Measurements from ENCODE around the gene LRRTM4. TPM values are rescaled to one million over a fixed set of nuclear protein-coding genes. Genes with fewer than 3 reads are reported as not detected.
"Not testable (repeated sequence)": the region's sequence is repeated elsewhere in the genome, so short reads cannot be mapped to it uniquely, and the experiment has no call there.

LRRTM4 gene
- polyA plus RNA-seq, 3 donors, result 0.01 to 0.05 TPM; not detected in 1

DNA sequence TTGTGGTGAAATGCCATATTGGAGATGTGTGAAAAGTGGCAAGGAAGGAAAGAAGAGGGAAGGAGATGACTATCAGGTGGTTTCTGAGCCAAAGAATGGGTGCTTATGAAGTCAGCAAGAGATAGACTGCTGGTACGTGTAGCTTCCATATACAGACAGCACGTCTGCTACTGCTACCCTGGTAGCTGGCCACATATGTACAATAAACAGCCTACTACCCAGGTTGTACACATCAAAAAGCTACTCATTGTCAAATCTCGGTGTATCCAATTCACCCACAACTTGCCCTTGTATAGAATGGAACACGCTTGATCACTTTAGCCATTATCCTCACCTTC lies 761.8 kb downstream of the LRRTM4 start:
- no peak overlapping the region for H3K27ac ChIP-seq (ENCODE audit: low read depth, low read length)
- 81 to 89% (median 82%) methylated on average over 4 of the region's 4 CpGs for WGBS, 3 donors

DNA sequence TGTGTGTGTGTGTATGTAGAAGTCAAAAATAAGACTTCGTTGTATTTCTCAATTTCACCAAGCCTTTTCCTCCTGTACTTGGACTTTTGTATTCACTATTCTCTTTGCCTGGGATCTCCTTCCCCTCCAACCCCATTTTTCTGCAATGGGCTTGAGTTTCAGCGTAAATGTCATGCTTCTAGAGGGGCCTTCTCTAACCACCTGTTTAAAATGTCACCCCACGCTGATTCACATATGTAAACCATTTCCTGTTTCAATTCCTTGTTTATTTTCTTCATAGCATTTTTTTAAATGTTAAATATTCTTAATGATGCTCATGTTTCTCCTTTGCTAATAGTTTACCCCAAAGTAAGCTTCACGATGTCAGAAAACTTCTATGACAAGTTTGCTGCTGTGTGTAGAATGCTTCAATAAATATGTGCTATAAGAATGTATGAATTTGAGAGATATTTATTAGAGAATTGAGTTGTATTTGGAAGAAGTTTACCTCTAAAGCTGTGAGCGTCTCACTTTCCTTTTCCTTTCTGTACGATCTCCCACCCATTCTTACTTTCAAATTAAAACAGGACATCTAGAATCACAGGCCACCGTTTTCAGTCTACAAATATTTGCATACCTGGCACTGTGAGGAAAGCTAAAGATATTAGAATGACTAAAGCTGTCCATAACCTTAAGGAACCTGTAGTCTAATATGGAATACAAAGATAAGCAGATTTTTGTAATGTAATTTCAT lies 762.4 kb downstream of the LRRTM4 start:
- H3K27ac ChIP-seq (ENCODE audit: low read depth, low read length), result no peak overlapping the region
- WGBS, 3 donors, result 76 to 78% (median 77%) methylated on average over 7 of the region's 7 CpGs

DNA sequence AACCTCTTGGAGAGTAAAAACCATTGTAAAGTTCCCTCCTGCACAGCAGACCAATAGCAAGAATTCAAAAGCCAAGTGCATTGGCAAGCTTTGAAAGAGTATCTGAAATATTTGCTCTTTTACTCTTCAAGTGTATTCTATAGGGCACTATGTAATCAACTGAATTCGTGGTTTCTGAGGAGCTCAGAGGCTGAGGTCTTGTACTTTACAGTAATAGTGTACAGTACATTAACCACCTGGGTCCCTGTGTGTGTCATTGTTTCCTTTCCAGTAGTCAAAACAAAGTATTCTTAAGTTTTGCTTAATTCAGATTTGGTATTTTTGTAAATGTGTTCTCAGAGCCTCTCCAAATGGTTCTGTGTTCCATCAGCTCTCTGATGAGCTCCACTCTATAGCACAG lies 769.7 kb downstream of the LRRTM4 start:
- no peak overlapping the region for H3K27ac ChIP-seq (ENCODE audit: low read depth, low read length)
- 26 to 37% (median 35%) methylated on average over 1 of the region's 1 CpG for WGBS, 3 donors

DNA sequence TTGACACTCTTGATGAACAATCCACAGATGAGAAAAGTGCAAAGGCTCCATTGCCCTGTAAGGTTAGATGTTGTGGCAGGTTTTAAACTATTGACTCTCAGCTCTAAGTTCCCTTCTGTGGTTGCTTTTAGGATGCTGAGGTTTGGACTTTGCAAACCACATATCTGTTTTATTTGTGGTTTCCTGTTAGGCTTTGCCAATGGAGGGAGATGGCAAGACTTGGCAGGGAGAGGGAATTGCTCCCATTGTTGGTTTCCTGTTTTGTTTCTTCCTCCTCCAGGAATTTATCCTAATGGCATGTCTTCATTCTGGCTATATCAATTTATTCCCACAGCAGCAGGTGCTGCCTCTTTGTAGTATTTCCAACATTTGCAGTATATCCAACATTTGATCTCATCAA lies 772.3 kb downstream of the LRRTM4 start:
- H3K27ac ChIP-seq (ENCODE audit: low read depth, low read length), result no peak overlapping the region

DNA sequence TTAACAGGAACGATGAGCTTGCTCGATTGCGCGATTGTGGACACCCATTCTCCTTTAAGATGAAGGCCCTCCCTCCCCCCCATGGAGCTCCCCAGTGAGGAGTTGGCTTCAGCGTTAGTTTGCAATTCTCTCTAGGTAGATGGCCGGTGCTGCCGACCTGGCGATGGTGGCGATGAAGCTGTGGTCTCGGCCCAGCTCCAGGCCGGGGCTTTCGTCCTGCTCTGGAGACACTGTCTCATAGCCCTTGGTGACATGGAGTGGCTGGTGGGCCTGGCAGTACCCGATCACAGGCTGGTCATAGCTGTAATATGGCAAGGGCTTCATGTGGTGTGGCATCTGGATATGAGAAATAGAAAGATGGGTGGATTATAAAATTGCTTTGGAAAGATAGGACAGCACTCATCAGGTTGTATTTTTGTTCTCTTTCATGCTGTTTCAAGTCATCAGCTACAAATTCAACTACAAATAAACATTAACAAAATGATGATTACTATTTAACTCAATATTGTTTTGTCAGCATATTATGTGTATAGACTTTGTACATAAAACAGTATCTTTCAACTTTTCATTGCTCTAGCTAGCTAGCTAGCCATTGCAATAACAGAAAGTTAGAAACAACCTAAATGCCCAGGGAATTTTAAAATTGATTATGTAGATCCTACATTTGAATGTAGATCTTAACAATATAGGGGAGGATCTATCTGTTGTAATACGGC lies 773.4 kb downstream of the LRRTM4 start:
- 86 to 93% (median 93%) methylated on average over 14 of the region's 14 CpGs for WGBS, 3 donors
- no peak overlapping the region for H3K27ac ChIP-seq (ENCODE audit: low read depth, low read length)

DNA sequence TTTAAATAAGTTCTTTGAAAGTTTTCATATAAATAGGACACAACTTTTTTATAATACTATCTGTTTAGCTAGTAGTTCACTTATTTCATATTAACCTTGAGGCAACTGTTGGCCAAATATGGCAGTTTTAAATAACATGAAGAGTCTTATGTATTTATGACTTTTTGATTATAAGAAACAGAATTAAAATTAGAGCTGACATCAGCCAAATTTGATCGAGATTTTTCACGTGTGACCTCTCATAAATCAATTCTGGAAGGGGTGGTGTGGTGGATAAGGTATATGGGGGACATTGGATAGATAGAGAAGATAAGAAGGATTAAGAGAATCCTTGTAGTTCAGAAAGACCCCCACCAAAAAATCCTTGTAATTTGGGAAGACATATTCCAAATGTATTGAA lies 776.6 kb downstream of the LRRTM4 start:
- 83 to 88% (median 87%) methylated on average over 2 of the region's 2 CpGs for WGBS, 3 donors
- H3K27ac ChIP-seq (ENCODE audit: low read depth, low read length), result no peak overlapping the region

DNA sequence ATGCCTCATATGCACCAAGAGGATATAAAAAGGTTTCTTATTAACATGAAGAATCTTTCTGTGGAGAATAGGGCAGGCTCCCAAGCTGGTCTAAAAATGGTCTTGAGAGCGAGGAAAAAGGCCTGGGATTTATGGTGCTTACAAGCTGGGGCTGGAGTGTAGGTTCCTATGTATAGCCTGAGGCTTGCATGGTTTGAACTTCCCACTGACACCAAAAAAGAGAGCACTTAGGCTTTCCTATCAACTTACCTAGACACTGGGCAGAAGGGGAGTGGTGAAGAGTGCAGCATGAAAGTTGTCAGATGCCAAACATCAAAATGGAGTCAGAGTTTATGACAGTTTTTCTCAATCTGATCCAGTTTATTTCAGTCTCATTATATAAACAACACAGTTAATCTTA lies 784.6 kb downstream of the LRRTM4 start:
- WGBS, 3 donors, result 76 to 90% (median 87%) methylated on average over 1 of the region's 1 CpG

DNA sequence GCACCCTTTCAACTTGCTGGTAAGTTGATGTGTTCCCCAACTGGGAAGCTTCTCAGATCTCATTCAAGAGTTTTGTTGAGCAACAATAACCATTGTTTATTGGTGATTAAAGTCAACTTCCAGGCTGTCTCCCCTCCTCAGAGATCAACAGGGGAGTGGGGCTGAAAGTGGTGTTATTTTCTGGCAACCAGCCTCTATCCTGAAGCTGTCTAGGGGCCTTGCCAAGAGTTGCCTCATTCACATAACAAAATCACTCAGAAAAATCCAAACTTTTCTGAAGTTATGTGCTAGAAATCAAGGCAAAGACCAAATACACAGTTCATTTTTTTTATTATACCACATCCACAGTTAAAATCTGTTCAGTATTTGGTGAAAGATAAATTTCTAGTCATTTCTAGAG lies 788.4 kb downstream of the LRRTM4 start:
- H3K27ac ChIP-seq (ENCODE audit: low read depth, low read length), result no peak overlapping the region

More for the DNA sequence above, 784.6 kb downstream of the LRRTM4 start:
- H3K27ac ChIP-seq (ENCODE audit: low read depth, low read length), result no peak overlapping the region

DNA sequence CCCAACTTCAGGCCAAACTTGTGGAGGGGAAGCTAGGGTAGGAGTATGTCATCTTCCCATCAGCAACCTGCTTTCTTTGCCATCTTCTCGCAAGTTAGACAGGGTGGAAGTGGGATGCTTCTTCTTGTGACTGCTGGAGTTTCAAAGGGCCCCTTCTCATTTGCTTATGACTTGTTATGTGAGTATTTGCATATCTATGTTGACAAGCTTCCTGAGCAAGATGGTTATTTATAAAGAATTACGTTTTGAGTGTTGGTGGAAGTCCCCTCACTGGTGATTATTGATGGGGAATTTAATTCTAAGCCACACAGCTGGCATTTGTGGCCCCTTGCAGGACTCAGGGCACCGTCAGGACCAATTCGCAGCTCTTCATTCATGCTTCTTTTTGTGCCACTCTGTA lies 791.0 kb downstream of the LRRTM4 start:
- WGBS, 3 donors, result 66 to 86% (median 79%) methylated on average over 4 of the region's 4 CpGs
- H3K27ac ChIP-seq (ENCODE audit: low read depth, low read length), result no peak overlapping the region

DNA sequence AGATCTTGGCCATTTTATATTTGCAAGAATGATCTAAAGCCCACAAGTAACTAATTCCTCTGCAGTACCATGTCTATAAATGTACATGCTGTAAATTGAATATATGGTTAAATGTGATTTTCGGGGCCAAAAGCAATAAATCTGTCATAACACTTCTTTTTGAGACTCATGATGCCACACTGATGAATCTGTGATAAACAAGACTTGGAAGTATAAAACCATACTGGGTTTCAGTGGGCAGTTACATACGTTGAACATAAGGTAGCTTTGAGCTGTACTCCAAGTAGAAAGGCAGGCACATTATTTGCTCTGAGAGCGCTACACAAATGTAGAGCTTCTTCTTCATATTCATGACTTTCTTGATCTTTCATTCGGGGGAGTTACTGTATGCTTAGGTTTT lies 792.2 kb downstream of the LRRTM4 start:
- 81 to 84% (median 84%) methylated on average over 4 of the region's 4 CpGs for WGBS, 3 donors
- no peak overlapping the region for H3K27ac ChIP-seq (ENCODE audit: low read depth, low read length)

DNA sequence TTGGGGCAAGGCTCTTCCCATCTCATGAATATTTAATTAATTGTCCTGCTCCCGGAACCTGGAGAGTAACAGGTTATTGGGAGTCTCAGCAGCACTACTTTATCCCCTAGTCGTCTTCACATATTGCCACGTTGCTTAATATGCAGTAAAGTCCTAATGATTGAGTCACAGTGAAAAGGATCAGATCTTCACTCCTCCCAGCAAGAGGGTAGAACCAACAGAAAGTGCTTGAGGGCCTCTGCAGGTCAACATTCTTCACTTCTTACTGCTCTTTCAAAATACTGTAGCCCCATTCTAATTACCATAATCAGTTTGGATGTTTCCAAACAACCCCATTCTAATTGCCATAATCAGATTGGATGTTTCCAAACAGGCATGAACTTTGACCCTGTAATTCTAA lies 801.0 kb downstream of the LRRTM4 start:
- H3K27ac ChIP-seq (ENCODE audit: low read depth, low read length), result no peak overlapping the region
- 66 to 83% (median 80%) methylated on average over 3 of the region's 3 CpGs for WGBS, 3 donors

DNA sequence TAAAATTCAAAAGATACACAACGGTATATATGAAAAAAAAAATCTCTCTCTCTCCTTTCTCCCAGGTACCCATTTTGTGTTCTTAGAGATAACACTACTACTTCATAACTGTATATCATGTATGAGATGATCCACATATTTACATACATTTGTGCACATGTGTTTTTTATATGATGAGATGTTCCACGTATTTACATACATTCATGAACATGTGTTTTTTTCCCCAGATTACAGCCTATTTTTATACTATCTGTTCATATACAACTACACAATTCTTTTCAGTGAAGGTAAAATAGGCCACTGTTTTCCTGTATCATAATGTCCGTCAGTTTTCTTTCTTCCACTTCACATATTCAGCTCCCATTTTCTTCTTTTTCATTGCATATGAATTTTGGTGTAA lies 808.9 kb downstream of the LRRTM4 start:
- WGBS, 3 donors, result 88 to 95% (median 90%) methylated on average over 3 of the region's 3 CpGs

DNA sequence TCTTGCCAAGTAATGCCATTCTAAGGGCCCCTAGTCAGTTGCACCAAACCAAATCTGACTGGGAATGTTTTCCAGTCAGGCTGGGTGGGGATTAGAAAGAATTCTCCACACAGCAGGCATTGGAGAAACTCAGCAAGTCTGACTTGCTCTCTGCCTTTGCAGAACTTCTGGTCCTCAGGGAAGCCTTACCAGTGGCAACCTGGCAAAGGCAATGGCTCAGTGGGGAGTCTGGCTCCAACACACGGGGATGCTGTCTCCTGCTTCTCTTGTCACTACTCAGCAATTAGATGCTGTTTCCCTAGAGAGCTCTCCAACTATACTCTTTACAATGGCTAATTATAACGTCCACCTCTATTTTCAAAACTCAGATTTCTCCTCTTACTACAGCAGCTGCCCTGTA lies 810.7 kb downstream of the LRRTM4 start:
- 38 to 58% (median 42%) methylated on average over 2 of the region's 2 CpGs for WGBS, 3 donors
- H3K27ac ChIP-seq (ENCODE audit: low read depth, low read length), result no peak overlapping the region

More for the DNA sequence above, 808.9 kb downstream of the LRRTM4 start:
- H3K27ac ChIP-seq (ENCODE audit: low read depth, low read length), result no peak overlapping the region

DNA sequence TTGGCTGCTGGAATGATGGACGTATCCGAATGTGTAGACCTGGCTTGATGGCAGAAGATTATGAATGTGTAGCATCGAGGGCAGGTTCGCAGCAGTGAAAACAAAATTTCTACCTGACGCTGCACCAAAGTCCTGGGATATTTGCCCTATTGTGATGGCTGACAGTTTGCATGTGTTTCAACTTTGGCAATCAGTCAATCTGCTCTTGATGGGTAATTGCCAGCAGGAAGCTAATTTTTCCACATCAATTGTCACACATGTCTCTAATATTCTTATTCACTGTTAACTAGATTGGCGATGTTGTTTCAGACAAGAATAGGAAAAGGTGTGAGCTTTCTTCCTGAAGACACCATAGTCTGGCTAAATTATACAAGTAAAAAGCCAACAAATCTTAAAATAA lies 821.3 kb downstream of the LRRTM4 start:
- no peak overlapping the region for H3K27ac ChIP-seq (ENCODE audit: low read depth, low read length)
- WGBS, 3 donors, result 85 to 87% (median 86%) methylated on average over 6 of the region's 6 CpGs

DNA sequence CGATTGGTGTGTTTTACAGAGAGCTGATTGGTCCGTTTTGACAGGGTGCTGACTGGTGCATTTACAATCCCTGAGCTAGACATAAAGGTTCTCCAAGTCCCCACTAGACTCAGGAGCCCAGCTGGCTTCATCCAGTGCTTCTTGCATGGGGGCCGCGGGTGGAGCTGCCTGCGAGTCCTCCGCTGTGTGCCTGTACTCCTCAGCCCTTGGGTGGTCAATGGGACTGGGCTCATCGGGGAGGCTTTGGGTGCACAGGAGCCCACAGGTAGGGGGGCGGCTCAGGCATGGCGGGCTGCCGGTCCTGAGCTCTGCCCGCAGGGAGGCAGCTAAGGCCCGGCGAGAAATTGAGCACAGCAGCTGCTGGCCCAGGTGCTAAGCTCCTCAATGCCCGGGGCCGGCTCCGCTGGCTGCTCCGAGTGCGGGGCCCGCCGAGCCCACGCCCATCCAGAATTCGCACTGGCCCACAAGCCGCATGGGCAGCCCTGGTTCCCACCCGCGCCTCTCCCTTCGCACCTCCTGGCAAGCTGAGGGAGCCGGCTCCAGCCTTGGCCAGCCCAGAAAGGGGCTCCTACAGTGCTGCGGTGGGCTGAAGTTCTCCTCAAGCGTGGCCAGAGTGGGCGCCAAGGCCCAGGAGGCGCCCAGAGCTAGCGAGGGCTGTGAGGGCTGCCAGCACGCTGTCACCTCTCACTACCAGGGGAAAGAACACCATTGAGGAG lies 824.0 kb downstream of the LRRTM4 start:
- not testable (repeated sequence) for H3K27ac ChIP-seq (ENCODE audit: low read depth, low read length)
- WGBS, 3 donors, result 93 to 96% (median 95%) methylated on average over 26 to 33 of the region's 33 CpGs

Measured in adipose tissue (tissue), 3 donors.